ENCODE measurements around the gene ARL15.

The ARL15 gene

GRCh38 chr5:53893626-53894025, 416.7 kb downstream of the ARL15 start:
- DNase-seq (ENCODE audit: low read depth), result no peak
- TF ChIP-seq CTCF (IDR thresholded peaks at IDR 0.05; ENCODE audit: low read depth, low read length, missing control alignments), result no peak
- in situ Hi-C loops (cut with HindIII; ENCODE audit: low sequenced_read_pairs), result no loop called here
- no peak overlapping the region for H3K4me3 ChIP-seq (ENCODE audit: low read depth, low read length)

GRCh38 chr5:53892224-53892623, 418.1 kb downstream of the ARL15 start:
- in situ Hi-C loops (cut with HindIII; ENCODE audit: low sequenced_read_pairs), result no loop called here
- DNase-seq (ENCODE audit: low read depth), result no peak
- H3K4me3 ChIP-seq (ENCODE audit: low read depth, low read length), result no peak overlapping the region
- no peak for TF ChIP-seq CTCF (IDR thresholded peaks at IDR 0.05; ENCODE audit: low read depth, low read length, missing control alignments)

GRCh38 chr5:53891159-53891558, 419.2 kb downstream of the ARL15 start:
- H3K4me3 ChIP-seq (ENCODE audit: low read depth, low read length), result no peak overlapping the region
- in situ Hi-C loops (cut with HindIII; ENCODE audit: low sequenced_read_pairs), result no loop called here
- TF ChIP-seq CTCF (IDR thresholded peaks at IDR 0.05; ENCODE audit: low read depth, low read length, missing control alignments), result no peak
- no peak for DNase-seq (ENCODE audit: low read depth)

- H3K4me3 ChIP-seq (ENCODE audit: low read depth, low read length), result no peak overlapping the region
- no peak for TF ChIP-seq CTCF (IDR thresholded peaks at IDR 0.05; ENCODE audit: low read depth, low read length, missing control alignments)
- no peak for DNase-seq (ENCODE audit: low read depth)
- in situ Hi-C loops (cut with HindIII; ENCODE audit: low sequenced_read_pairs), result no loop called here
These were observed 419.9 kb downstream of the ARL15 start for GRCh38 chr5:53890490-53890889.

- in situ Hi-C loops (cut with HindIII; ENCODE audit: low sequenced_read_pairs), result no loop called here
- no peak for TF ChIP-seq CTCF (IDR thresholded peaks at IDR 0.05; ENCODE audit: low read depth, low read length, missing control alignments)
- no peak for DNase-seq (ENCODE audit: low read depth)
- no peak overlapping the region for H3K4me3 ChIP-seq (ENCODE audit: low read depth, low read length)
These were observed 425.5 kb downstream of the ARL15 start for GRCh38 chr5:53884844-53885243.

GRCh38 chr5:53884417-53884816, 426.0 kb downstream of the ARL15 start:
- DNase-seq (ENCODE audit: low read depth), result no peak
- H3K4me3 ChIP-seq (ENCODE audit: low read depth, low read length), result no peak overlapping the region
- in situ Hi-C loops (cut with HindIII; ENCODE audit: low sequenced_read_pairs), result no loop called here
- no peak for TF ChIP-seq CTCF (IDR thresholded peaks at IDR 0.05; ENCODE audit: low read depth, low read length, missing control alignments)

GRCh38 chr5:53882676-53883031, 427.7 kb downstream of the ARL15 start:
- DNase-seq (ENCODE audit: low read depth), result no peak
- TF ChIP-seq CTCF (IDR thresholded peaks at IDR 0.05; ENCODE audit: low read depth, low read length, missing control alignments), result no peak
- in situ Hi-C loops (cut with HindIII; ENCODE audit: low sequenced_read_pairs), result no loop called here
- H3K4me3 ChIP-seq (ENCODE audit: low read depth, low read length), result no peak overlapping the region

Data from astrocyte of the cerebellum (primary cell).